Measurements from ENCODE around the gene RFTN2. TPM values are rescaled to one million over a fixed set of nuclear protein-coding genes. Genes with fewer than 3 reads are reported as not detected.
"Not testable (repeated sequence)": the region's sequence is repeated elsewhere in the genome, so short reads cannot be mapped to it uniquely, and the experiment has no call there.

Gene RFTN2
- total RNA-seq, 1 donor from 2014 or later, result 9.9 TPM

DNA sequence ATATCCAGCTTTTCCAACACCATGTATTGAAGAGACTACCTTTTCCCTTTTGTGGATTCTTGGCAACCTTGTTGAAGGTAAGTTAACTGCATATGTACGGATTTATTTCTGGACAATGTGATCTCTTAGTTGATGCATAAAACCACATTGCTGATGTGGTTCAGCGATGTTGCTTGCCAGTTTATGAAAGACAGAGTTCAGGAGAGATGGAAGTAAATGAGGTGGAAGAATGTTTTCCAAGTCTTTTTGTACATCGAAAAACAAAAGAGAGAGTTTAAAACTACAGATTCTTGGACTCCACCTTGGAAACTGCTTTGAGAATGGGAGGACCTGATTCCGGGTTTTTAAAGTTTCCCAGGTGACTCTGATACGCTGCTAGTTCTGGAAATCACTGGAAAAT, 115.7 kb downstream of the RFTN2 start:
- peaks cover 24% of the 10 kb centered on the region for H3K36me3 Mint-ChIP-seq
- no peaks in the 10 kb centered on the region for H3K4me1 Mint-ChIP-seq
- TF ChIP-seq, protein P1, sequence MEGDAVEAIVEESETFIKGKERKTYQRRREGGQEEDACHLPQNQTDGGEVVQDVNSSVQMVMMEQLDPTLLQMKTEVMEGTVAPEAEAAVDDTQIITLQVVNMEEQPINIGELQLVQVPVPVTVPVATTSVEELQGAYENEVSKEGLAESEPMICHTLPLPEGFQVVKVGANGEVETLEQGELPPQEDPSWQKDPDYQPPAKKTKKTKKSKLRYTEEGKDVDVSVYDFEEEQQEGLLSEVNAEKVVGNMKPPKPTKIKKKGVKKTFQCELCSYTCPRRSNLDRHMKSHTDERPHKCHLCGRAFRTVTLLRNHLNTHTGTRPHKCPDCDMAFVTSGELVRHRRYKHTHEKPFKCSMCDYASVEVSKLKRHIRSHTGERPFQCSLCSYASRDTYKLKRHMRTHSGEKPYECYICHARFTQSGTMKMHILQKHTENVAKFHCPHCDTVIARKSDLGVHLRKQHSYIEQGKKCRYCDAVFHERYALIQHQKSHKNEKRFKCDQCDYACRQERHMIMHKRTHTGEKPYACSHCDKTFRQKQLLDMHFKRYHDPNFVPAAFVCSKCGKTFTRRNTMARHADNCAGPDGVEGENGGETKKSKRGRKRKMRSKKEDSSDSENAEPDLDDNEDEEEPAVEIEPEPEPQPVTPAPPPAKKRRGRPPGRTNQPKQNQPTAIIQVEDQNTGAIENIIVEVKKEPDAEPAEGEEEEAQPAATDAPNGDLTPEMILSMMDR (IDR thresholded peaks at IDR 0.05; ENCODE audit: unreplicated experiment), result no peak
- H3K4me3 Mint-ChIP-seq, result no peak overlapping the region
- no peak overlapping the region for H3K27ac Mint-ChIP-seq
- DNase-seq (ENCODE audit: low spot score in 2 of 2, unreplicated experiment in 2 of 2), result no peak
- H3K9me3 Mint-ChIP-seq, result peaks cover 5% of the 10 kb centered on the region
- H3K27me3 Mint-ChIP-seq (ENCODE audit: low read depth), result no peaks in the 10 kb centered on the region

GRCh38 chr2:197558393-197558792, 117.0 kb downstream of the RFTN2 start:
- H3K27ac Mint-ChIP-seq, result no peak overlapping the region
- H3K4me3 Mint-ChIP-seq, result no peak overlapping the region
- no peaks in the 10 kb centered on the region for H3K4me1 Mint-ChIP-seq
- no peak for DNase-seq (ENCODE audit: low spot score in 2 of 2, unreplicated experiment in 2 of 2)
- peaks cover 5% of the 10 kb centered on the region for H3K9me3 Mint-ChIP-seq
- TF ChIP-seq, protein P1 (IDR thresholded peaks at IDR 0.05; ENCODE audit: unreplicated experiment), result no peak
- H3K36me3 Mint-ChIP-seq, result peaks cover 15% of the 10 kb centered on the region
- no peaks in the 10 kb centered on the region for H3K27me3 Mint-ChIP-seq (ENCODE audit: low read depth)

- Mint-ChIP-seq H3K4me3 (no peak overlapping the region), H3K36me3 (peaks cover 11% of the 10 kb centered on the region), H3K4me1 (no peaks in the 10 kb centered on the region), H3K27ac (peak overlapping the region; percentile 53), H3K27me3 (ENCODE audit: low read depth) (no peaks in the 10 kb centered on the region), H3K9me3 (no peaks in the 10 kb centered on the region)
- no peak for DNase-seq (ENCODE audit: low spot score in 2 of 2, unreplicated experiment in 2 of 2)
- TF ChIP-seq, protein P1 (IDR thresholded peaks at IDR 0.05; ENCODE audit: unreplicated experiment), result no peak
These were observed 118.9 kb downstream of the RFTN2 start for GRCh38 chr2:197556456-197556855.

DNA sequence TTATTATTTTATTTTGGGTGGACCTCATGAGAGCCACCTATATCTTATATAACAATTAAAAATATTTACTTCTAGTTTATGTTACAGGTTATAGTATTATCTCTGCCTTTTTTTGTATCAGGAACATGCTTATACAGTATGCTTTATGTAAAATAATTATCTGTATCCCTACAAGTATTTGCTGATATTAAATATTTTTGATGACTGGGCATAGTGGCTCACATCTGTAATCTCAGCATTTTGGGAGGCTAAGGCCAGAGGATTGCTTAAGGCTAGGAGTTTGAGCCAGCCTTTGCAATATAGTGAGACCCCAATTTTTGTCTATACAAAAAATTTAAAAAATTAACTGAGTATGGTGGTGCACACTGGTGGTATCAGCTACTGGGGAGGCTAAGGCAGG, 119.9 kb downstream of the RFTN2 start:
- Mint-ChIP-seq H3K36me3 (peaks cover 10% of the 10 kb centered on the region), H3K27me3 (ENCODE audit: low read depth) (no peaks in the 10 kb centered on the region), H3K27ac (no peak overlapping the region), H3K4me3 (no peak overlapping the region), H3K4me1 (no peaks in the 10 kb centered on the region), H3K9me3 (no peaks in the 10 kb centered on the region)
- TF ChIP-seq, protein P1 (IDR thresholded peaks at IDR 0.05; ENCODE audit: unreplicated experiment), result no peak
- DNase-seq (ENCODE audit: low spot score in 2 of 2, unreplicated experiment in 2 of 2), result no peak

DNA sequence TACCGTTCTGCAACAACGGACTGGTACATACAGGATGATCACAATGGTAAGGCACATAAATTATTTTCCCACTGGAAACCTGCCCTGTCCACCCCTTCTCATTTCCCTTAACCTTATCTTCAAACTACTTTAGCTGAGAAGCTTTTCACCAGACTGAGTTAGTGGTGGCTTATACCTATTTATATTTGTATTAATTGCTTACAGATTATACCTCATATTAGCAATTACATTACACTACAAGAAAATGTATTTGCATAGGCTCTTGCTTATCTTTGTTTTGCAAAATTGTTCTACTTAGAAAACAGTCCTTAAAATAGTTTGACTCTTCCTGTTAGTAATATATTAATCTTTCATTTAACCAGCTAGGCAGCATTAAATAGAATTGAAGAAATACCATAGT, 124.1 kb downstream of the RFTN2 start:
- H3K4me1 Mint-ChIP-seq; H3K27ac Mint-ChIP-seq; H3K27me3 Mint-ChIP-seq (ENCODE audit: low read depth); DNase-seq (ENCODE audit: low spot score in 2 of 2, unreplicated experiment in 2 of 2); H3K9me3 Mint-ChIP-seq; H3K4me3 Mint-ChIP-seq: not testable (repeated sequence)
- peaks cover 25% of the 10 kb centered on the region for H3K36me3 Mint-ChIP-seq

DNA sequence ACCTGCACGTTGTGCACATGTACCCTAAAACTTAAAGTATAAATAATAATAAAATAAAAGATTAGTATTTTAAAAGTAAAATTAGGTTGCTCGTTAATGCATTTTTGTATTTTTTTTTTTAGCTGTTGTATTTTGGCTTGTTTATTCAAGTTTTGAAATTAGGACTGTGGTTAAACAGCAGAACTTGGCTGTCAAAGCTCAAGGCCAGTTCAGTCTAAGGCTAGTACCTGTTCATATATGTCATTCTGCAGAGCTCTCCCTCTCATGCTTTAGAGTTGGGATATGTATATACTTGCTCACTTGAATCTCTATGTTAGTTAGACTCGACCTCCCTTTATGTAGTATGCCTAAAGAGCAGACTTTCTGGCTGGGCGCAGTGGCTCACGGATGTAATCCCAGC, 126.8 kb downstream of the RFTN2 start:
- no peaks in the 10 kb centered on the region for H3K4me1 Mint-ChIP-seq
- DNase-seq (ENCODE audit: low spot score in 2 of 2, unreplicated experiment in 2 of 2), result no peak
- H3K27ac Mint-ChIP-seq, result no peak overlapping the region
- H3K4me3 Mint-ChIP-seq, result no peak overlapping the region
- H3K36me3 Mint-ChIP-seq, result peaks cover 32% of the 10 kb centered on the region
- H3K9me3 Mint-ChIP-seq, result no peaks in the 10 kb centered on the region
- TF ChIP-seq, protein P1 (IDR thresholded peaks at IDR 0.05; ENCODE audit: unreplicated experiment), result no peak
- H3K27me3 Mint-ChIP-seq (ENCODE audit: low read depth), result no peaks in the 10 kb centered on the region
